Keratinocyte (primary cell): ENCODE measurements around the gene CREB5. TPM values are rescaled to one million over a fixed set of nuclear protein-coding genes. Genes with fewer than 3 reads are reported as not detected.

ENCODE experiments used
- DNase-seq: peaks from one replicate; pipeline ENCODE4 v3.0.0-alpha.2; 2011; ENCODE audit warnings: low read depth, missing footprints, low spot score
- FAIRE-seq: peaks from 2 replicates; lab custom pipeline; 2011; peaks lifted over from hg19 to GRCh38; lab: Jason Lieb, UNC
- H2AFZ ChIP-seq: 2 replicates; pipeline ENCODE4 v1.6.0; 2012; ENCODE audit warnings: low read length, control low read depth, inconsistent platforms; ENCODE audit not compliant: control insufficient read depth
- H3K27ac ChIP-seq: 2 replicates; pipeline ENCODE4 v1.5.1; 2011; ENCODE audit warnings: low read length; ENCODE audit not compliant: control insufficient read depth, insufficient read depth
- H3K27me3 ChIP-seq: 3 replicates; pipeline ENCODE4 v1.6.0; 2011; ENCODE audit warnings: low read length; ENCODE audit not compliant: control insufficient read depth, insufficient read depth; ENCODE audit errors: extremely low read depth
- H3K36me3 ChIP-seq, 2 experiments: 2 replicates in 1 of 2; 3 replicates in 1 of 2; pipeline ENCODE4 v1.5.1; 2011; ENCODE audit warnings: low read length in 2 of 2, mild to moderate bottlenecking in 1 of 2; ENCODE audit not compliant: control insufficient read depth in 2 of 2, insufficient read depth in 2 of 2; ENCODE audit errors: extremely low read depth in 1 of 2
- H3K4me1 ChIP-seq: 3 replicates; pipeline ENCODE4 v1.5.1; 2011; ENCODE audit warnings: low read length; ENCODE audit not compliant: control insufficient read depth, insufficient read depth; ENCODE audit errors: extremely low read depth
- H3K4me2 ChIP-seq: 3 replicates; pipeline ENCODE4 v1.6.0; 2011; ENCODE audit warnings: low read depth, low read length; ENCODE audit not compliant: control insufficient read depth, insufficient read depth; ENCODE audit errors: extremely low read depth
- H3K4me3 ChIP-seq, 3 experiments: fragments of 200-600 bp in 1 of 3; sonication (generic) in 1 of 3; 2 replicates in 2 of 3; 3 replicates in 1 of 3; pipeline ENCODE4 v1.5.1; 2011 to 2016; ENCODE audit warnings: low read length in 3 of 3, mild to moderate bottlenecking in 3 of 3, control low read depth in 2 of 3, inconsistent platforms in 1 of 3, low read depth in 1 of 3, mixed read lengths in 1 of 3, mixed run types in 1 of 3, moderate library complexity in 1 of 3; ENCODE audit not compliant: control insufficient read depth in 2 of 3, insufficient read depth in 2 of 3; ENCODE audit errors: extremely low read depth in 1 of 3
- H3K79me2 ChIP-seq: 2 replicates; pipeline ENCODE4 v1.6.0; 2012; ENCODE audit warnings: low read length; ENCODE audit not compliant: control insufficient read depth, insufficient read depth
- H3K9ac ChIP-seq: 3 replicates; pipeline ENCODE4 v1.6.0; 2011; ENCODE audit warnings: low read length; ENCODE audit not compliant: control insufficient read depth, insufficient read depth; ENCODE audit errors: extremely low read depth
- H3K9me1 ChIP-seq: 3 replicates; pipeline ENCODE4 v1.6.0; 2011; ENCODE audit warnings: low read length; ENCODE audit not compliant: control insufficient read depth, insufficient read depth; ENCODE audit errors: extremely low read depth
- H3K9me3 ChIP-seq: 2 replicates; pipeline ENCODE4 v1.5.1; 2012; ENCODE audit warnings: low read depth, low read length; ENCODE audit not compliant: control insufficient read depth
- H4K20me1 ChIP-seq: 3 replicates; pipeline ENCODE4 v1.6.0; 2011; ENCODE audit warnings: low read length; ENCODE audit not compliant: control insufficient read depth, insufficient read depth; ENCODE audit errors: extremely low read depth
- EZH2 ChIP-seq: IDR thresholded peaks from one replicate; pipeline ENCODE4 v1.6.1; 2012; ENCODE audit warnings: inconsistent platforms, mild to moderate bottlenecking, low read length, moderate library complexity
- dilution Hi-C: fragments of 300-500 bp; cut with MboI; formaldehyde crosslinking; loops from one replicate; pipeline ENCODE4 v1.7.0; 2020; ENCODE audit warnings: low sequenced_read_pairs; ENCODE audit not compliant: extremely low pct_ligation_motif_present
- polyA plus RNA-seq, 5 experiments: library from polyadenylated mRNA; depleted of rRNA in 3 of 5; stranded (reverse) in 3 of 5; stranded (forward) in 1 of 5; unstranded in 1 of 5; fragments of >200 nt; gene quantifications; 1 replicate in 1 of 5; 2 replicates in 3 of 5; 3 replicates in 1 of 5; pipeline versions ENCODE4 v1.2.1 to v1.2.3, GENCODE V29; 2011 to 2012; ENCODE audit warnings: missing spikeins in 2 of 5, low read depth in 1 of 5, low replicate concordance in 1 of 5
- TF ChIP-seq, protein P1 (sequence below), 3 experiments: IDR thresholded peaks in 1 of 3; conservative IDR thresholded peaks in 1 of 3; optimal IDR thresholded peaks in 1 of 3; 2 replicates in 2 of 3; 3 replicates in 1 of 3; pipeline versions ENCODE3 to v1.5.1; 2011; ENCODE audit warnings: low read length in 3 of 3, mild to moderate bottlenecking in 3 of 3, moderate library complexity in 2 of 3, control low read depth in 1 of 3, inconsistent platforms in 1 of 3; ENCODE audit not compliant: insufficient read depth in 2 of 3; ENCODE audit errors: extremely low read depth in 1 of 3

Gene CREB5
- polyA plus RNA-seq, 1 donor (not counting 4 experiments of a cell fraction or from before 2014, with no cell fraction given): 7.9 TPM

DNA sequence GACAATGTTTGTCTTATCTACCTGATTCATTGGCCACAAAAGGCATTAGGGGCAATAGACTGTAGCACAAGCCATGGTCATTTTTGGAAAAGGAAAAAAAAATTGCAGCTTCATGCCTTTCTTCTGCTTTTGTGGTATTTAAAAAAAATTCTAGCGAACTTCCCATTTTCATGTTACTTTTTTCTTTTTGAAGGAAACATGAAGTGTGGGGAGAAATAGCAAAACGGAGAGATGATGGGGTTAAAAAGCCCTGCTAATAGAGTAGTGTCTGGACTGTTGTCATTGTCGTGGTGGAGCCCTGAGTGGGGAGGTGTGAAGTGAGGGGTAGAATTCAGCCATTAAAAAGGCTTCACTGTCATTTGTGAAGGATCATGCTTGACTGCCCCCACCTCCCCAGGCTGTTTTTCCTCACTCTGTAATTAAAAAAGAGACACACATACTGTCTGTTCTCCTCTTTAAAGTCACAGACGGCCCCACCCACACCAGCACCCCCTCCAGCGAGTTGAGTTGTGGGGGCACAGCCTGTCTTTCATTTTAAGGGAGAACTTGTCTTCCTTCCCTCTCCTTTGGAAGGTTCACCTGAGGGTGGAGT lies 272.4 kb downstream of the CREB5 start:
- Histone ChIP-seq H3K9me1 (no peaks in the 10 kb centered on the region), H2AFZ (no peak overlapping the region), H3K79me2 (peaks cover 5% of the 10 kb centered on the region), H3K4me3 (peak overlapping the region in 1 of 3 experiments; percentile 4), H3K4me2 (peak overlapping the region; percentile 90), H3K4me1 (peaks cover 23% of the 10 kb centered on the region), H3K27me3 (no peaks in the 10 kb centered on the region), H3K27ac (no peak overlapping the region), H4K20me1 (no peaks in the 10 kb centered on the region), H3K9me3 (no peaks in the 10 kb centered on the region), H3K9ac (no peak overlapping the region), H3K36me3 (no peaks in the 10 kb centered on the region)
- DNase-seq (no peak), FAIRE-seq (no peak)
- dilution Hi-C loops: no loop called here
- no peak for TF ChIP-seq EZH2
- TF ChIP-seq, protein P1, sequence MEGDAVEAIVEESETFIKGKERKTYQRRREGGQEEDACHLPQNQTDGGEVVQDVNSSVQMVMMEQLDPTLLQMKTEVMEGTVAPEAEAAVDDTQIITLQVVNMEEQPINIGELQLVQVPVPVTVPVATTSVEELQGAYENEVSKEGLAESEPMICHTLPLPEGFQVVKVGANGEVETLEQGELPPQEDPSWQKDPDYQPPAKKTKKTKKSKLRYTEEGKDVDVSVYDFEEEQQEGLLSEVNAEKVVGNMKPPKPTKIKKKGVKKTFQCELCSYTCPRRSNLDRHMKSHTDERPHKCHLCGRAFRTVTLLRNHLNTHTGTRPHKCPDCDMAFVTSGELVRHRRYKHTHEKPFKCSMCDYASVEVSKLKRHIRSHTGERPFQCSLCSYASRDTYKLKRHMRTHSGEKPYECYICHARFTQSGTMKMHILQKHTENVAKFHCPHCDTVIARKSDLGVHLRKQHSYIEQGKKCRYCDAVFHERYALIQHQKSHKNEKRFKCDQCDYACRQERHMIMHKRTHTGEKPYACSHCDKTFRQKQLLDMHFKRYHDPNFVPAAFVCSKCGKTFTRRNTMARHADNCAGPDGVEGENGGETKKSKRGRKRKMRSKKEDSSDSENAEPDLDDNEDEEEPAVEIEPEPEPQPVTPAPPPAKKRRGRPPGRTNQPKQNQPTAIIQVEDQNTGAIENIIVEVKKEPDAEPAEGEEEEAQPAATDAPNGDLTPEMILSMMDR (optimal IDR thresholded peaks at IDR 0.05 in 1 of 3, IDR thresholded peaks at IDR 0.05 in 1 of 3, conservative IDR thresholded peaks at IDR 0.05 in 1 of 3; ENCODE audit: extremely low read depth in 1 of 3, insufficient read depth in 2 of 3, low read length in 3 of 3): no peak

DNA sequence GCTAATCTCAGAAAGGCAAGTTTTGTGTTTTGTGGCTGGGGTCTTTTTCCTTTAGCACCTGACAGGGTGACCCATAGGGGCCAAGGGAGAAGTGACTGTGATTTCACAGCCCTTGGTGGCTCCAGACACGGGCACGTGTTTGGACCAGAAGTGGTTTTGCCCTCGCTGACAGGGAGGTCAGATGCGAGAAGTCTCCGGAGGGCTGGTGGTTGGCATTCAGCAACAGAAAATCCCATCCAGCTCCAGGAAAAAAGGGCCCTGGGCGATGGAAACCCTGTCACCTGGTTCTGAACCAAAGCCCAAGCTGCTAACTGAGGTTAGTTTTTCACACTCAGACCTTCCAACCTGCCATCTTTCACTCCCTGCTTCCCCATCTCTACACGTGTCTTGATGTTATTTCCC lies 272.9 kb downstream of the CREB5 start:
- no peaks in the 10 kb centered on the region for H3K27me3 ChIP-seq
- no peak for DNase-seq
- H2AFZ ChIP-seq: peak overlapping the region; percentile 21
- H3K36me3 ChIP-seq: no peaks in the 10 kb centered on the region
- no peaks in the 10 kb centered on the region for H3K9me3 ChIP-seq
- H3K4me1 ChIP-seq: peaks cover 23% of the 10 kb centered on the region
- dilution Hi-C loops: no loop called here
- no peak for TF ChIP-seq EZH2
- TF ChIP-seq, protein P1 (optimal IDR thresholded peaks at IDR 0.05 in 1 of 3, IDR thresholded peaks at IDR 0.05 in 1 of 3, conservative IDR thresholded peaks at IDR 0.05 in 1 of 3; ENCODE audit: extremely low read depth in 1 of 3, insufficient read depth in 2 of 3, low read length in 3 of 3): no peak
- no peaks in the 10 kb centered on the region for H3K9me1 ChIP-seq
- H3K27ac ChIP-seq: peak overlapping the region; percentile 95
- no peaks in the 10 kb centered on the region for H4K20me1 ChIP-seq
- peak overlapping the region; percentile 90 for H3K4me2 ChIP-seq
- H3K9ac ChIP-seq: peak overlapping the region; percentile 91
- peak overlapping the region in 2 of 3 experiments; percentile 13 to 90 for H3K4me3 ChIP-seq
- FAIRE-seq: no peak
- H3K79me2 ChIP-seq: peaks cover 6% of the 10 kb centered on the region
